ENCODE measurements around the gene RING1.

DNA sequence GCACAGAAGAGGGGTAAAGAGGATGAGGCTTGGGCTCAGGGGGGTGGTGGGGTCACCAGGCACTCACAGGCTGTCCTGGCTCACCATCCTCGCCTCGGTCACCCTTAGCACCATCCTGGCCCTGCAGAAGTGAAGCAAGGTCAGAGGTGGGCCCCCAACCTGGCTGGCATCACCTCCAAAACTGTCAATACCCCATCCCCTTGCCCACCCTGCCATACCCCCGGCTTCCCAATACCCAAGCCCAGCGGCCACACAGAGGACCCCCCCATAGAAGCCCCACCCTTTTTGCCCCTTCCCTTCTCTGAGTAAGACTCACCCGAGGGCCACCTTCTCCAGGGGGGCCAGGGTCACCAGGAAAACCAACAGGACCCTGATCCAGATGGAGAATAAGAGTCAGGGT is 39.7 kb upstream of the RING1 start:
- TF ChIP-seq, protein P1, sequence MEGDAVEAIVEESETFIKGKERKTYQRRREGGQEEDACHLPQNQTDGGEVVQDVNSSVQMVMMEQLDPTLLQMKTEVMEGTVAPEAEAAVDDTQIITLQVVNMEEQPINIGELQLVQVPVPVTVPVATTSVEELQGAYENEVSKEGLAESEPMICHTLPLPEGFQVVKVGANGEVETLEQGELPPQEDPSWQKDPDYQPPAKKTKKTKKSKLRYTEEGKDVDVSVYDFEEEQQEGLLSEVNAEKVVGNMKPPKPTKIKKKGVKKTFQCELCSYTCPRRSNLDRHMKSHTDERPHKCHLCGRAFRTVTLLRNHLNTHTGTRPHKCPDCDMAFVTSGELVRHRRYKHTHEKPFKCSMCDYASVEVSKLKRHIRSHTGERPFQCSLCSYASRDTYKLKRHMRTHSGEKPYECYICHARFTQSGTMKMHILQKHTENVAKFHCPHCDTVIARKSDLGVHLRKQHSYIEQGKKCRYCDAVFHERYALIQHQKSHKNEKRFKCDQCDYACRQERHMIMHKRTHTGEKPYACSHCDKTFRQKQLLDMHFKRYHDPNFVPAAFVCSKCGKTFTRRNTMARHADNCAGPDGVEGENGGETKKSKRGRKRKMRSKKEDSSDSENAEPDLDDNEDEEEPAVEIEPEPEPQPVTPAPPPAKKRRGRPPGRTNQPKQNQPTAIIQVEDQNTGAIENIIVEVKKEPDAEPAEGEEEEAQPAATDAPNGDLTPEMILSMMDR (IDR thresholded peaks at IDR 0.05; ENCODE audit: insufficient read depth, low read length), result no peak
- TF ChIP-seq, protein P2, sequence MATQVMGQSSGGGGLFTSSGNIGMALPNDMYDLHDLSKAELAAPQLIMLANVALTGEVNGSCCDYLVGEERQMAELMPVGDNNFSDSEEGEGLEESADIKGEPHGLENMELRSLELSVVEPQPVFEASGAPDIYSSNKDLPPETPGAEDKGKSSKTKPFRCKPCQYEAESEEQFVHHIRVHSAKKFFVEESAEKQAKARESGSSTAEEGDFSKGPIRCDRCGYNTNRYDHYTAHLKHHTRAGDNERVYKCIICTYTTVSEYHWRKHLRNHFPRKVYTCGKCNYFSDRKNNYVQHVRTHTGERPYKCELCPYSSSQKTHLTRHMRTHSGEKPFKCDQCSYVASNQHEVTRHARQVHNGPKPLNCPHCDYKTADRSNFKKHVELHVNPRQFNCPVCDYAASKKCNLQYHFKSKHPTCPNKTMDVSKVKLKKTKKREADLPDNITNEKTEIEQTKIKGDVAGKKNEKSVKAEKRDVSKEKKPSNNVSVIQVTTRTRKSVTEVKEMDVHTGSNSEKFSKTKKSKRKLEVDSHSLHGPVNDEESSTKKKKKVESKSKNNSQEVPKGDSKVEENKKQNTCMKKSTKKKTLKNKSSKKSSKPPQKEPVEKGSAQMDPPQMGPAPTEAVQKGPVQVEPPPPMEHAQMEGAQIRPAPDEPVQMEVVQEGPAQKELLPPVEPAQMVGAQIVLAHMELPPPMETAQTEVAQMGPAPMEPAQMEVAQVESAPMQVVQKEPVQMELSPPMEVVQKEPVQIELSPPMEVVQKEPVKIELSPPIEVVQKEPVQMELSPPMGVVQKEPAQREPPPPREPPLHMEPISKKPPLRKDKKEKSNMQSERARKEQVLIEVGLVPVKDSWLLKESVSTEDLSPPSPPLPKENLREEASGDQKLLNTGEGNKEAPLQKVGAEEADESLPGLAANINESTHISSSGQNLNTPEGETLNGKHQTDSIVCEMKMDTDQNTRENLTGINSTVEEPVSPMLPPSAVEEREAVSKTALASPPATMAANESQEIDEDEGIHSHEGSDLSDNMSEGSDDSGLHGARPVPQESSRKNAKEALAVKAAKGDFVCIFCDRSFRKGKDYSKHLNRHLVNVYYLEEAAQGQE (IDR thresholded peaks at IDR 0.05; ENCODE audit: insufficient replicate concordance, low read depth), result no peak

Data from HL-60 (cell line).